Head of caudate nucleus (tissue), 42 donors: ENCODE results near the gene CADM1.

Source experiments
- DNase-seq, 42 donors: peaks; one replicate each; pipeline versions ENCODE4 v3.0.0 to v3.0.0-alpha.2; 2020 to 2021; ENCODE audit warnings: mixed read lengths in 7 of 42
- intact Hi-C: fragments of 100-400 bp; cut with DNase I; formaldehyde crosslinking; loops from one replicate; pipeline ENCODE4 v1.15.0; 2022

Gene CADM1

GRCh38 chr11:115133475-115134209 lies 370.6 kb downstream of the CADM1 start:
- DNase-seq, result no peak
- intact Hi-C loops, result no loop called here

- intact Hi-C loops, result no loop called here
- no peak for DNase-seq
Observed at GRCh38 chr11:115132436-115133228, 371.6 kb downstream of the CADM1 start.

- no peak for DNase-seq
- intact Hi-C loops, result no loop called here
Observed at GRCh38 chr11:115129473-115130289, 374.5 kb downstream of the CADM1 start.

DNA sequence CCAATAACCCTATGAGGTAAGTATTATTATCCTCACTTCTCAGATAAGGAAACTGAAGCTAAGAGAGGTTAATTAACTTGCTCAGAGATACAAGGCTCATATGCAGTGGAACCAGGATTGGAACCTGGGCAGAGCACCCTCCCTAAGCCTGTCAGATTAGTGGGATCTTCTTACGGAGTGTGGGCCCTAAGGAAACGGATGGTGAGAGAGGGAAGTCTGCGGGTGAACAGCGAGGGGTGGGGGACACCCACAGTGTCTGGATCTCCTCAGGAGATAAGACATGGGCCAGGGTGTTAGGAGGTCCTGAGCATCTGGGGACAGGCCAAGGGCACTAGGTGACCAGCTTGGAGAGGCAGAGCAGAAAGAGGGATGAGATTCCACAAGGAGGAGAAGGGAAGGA lies 376.0 kb downstream of the CADM1 start:
- intact Hi-C loops, result no loop called here
- no peak for DNase-seq

DNA sequence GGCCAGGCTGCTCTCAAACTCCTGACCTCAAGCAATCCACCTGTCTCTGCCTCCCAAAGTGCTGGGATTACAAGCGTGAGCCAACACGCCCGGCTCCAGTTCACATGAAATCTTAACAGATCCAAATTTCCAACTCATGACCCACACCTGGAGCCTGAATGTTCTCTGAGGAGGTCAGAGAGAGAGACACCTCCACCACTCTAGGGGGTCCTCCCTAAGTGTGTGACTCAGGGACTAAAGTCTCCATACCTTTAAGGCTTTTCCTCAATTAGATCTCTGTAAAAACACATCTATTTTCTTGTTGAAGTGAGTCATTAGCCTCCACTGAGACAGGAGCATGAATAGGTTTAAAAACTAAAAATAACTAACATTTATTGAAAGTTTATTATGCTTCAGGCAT lies 376.4 kb downstream of the CADM1 start:
- intact Hi-C loops, result no loop called here
- DNase-seq, result no peak

DNA sequence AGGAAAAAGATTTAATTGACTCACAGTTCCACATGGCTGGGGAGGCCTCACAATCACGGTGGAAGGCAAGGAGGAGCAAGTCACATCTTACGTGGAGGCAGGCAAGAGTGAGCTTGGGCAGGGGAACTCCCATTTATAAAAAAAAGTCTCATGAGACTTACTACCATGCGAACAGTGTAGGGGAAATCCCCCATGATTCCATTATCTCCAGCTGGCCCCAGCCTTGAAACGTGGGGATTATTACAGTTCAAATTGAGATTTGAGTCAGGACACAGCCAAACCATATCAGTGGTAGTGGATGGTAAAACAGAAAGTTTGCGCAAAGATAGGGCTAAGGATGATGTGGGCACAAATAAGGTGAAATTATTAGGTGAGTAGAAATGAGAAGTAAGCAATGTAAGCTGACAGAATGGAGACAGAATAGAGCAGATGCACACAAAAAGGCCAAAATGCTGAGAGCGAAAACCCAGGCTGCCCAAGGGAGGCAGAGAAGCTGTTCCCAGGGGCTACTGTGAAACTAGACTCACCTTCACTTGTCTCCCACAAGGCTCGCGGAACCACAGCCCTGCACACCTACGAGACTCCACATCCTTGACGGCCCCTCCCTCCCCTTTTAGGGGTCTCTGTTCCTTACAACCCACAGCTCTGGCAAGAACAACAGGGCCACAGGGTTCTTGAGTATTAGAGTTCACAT lies 377.6 kb downstream of the CADM1 start:
- no peak for DNase-seq
- intact Hi-C loops, result no loop called here

DNA sequence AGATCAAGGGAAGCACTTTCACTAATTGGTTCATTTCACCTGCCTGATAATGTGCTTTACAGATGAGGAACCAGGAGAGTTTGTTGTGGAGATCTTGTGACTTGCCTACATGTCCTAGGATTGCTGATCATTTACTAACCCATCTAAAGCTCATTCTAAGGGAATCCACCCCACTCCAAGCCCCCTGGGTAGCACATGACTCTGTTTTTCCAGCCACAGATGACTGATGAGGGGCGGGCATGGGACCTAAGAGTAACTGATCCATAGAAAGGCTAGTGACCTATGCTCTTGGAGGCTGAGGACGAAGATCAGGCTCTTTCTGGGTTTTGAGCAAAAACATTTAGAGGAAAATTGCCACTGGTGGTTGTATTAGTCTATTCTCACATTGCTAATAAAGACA lies 378.1 kb downstream of the CADM1 start:
- intact Hi-C loops, result no loop called here
- no peak for DNase-seq

- no peak for DNase-seq
- intact Hi-C loops, result no loop called here
Observed at GRCh38 chr11:115124786-115125185, 379.4 kb downstream of the CADM1 start.

DNA sequence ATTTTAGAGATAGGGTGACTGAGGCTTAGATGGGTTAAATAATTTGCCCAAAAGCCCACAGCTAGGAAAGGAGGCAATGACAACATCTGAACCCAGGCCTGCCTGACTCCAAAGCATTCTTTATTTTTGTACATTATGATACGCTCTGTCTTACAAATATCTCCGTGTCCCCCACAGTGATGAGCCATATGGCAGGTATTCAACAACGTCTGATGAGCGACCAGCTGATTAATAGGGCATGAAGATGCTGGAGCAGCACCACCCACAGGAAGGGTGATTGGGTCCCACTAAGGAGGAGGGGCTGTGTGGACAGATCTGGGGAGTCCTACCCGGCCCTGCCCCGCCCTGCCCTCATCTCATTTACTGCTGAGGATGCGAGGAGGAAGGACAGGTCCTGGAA lies 380.6 kb downstream of the CADM1 start:
- intact Hi-C loops, result no loop called here
- no peak for DNase-seq

GRCh38 chr11:115122274-115122673 lies 381.9 kb downstream of the CADM1 start:
- DNase-seq, result no peak
- intact Hi-C loops, result no loop called here
